Esophagus squamous epithelium (tissue), 5 donors: ENCODE data around the gene ADM. TPM values are rescaled to one million over a fixed set of nuclear protein-coding genes. Genes with fewer than 3 reads are reported as not detected.
A peak's percentile ranks its signal among the peaks of the same experiment; 100 is the strongest.

Experiments
- DNase-seq: peaks from one replicate; lab custom pipeline; 2025; lab: John Stamatoyannopoulos, UW
- H3K27ac ChIP-seq, 4 donors: fragments of 200-600 bp; sonication (generic); one replicate each; pipeline ENCODE4 v1.5.1; 2016 to 2019; ENCODE audit warnings: mild to moderate bottlenecking in 1 of 4
- H3K27me3 ChIP-seq, 4 donors: fragments of 200-600 bp; sonication (generic); 1 replicate in 3 of 4; 2 replicates in 1 of 4; pipeline versions ENCODE4 v1.5.1 to v1.6.0; 2017 to 2021; ENCODE audit warnings: antibody characterized with exemption in 1 of 4
- H3K36me3 ChIP-seq, 3 donors: fragments of 200-600 bp; sonication (generic); one replicate each; pipeline ENCODE4 v1.5.1; 2016 to 2019
- H3K4me1 ChIP-seq, 3 donors: fragments of 200-600 bp; sonication (generic); one replicate each; pipeline ENCODE4 v1.5.1; 2017 to 2019
- H3K4me3 ChIP-seq, 4 donors: fragments of 200-600 bp; sonication (generic); 1 replicate in 3 of 4; 2 replicates in 1 of 4; pipeline ENCODE4 v1.5.1; 2016 to 2019; ENCODE audit warnings: mild to moderate bottlenecking in 2 of 4, moderate library complexity in 1 of 4
- H3K9me3 ChIP-seq, 3 donors: fragments of 200-600 bp; sonication (generic); one replicate each; pipeline ENCODE4 v1.5.1; 2016 to 2019
- CTCF ChIP-seq, 6 experiments: fragments of 450-650 bp in 4 of 6; fragments of 200-600 bp in 2 of 6; sonication (generic) in 2 of 6; IDR thresholded peaks; one replicate each; pipeline ENCODE4 v1.5.1; 2016 to 2019; ENCODE audit warnings: antibody characterized with exemption in 6 of 6, mild to moderate bottlenecking in 4 of 6, moderate library complexity in 4 of 6
- POLR2A ChIP-seq, 4 donors: fragments of 450-650 bp; IDR thresholded peaks; one replicate each; pipeline ENCODE4 v1.6.1; 2017; ENCODE audit warnings: antibody characterized with exemption in 4 of 4, mild to moderate bottlenecking in 4 of 4, moderate library complexity in 3 of 4
- WGBS, 2 donors: methylation state at CpG; one replicate each; pipeline ENCODE4 v1.1.5; 2018; 5-methylcytosine and 5-hydroxymethylcytosine counted together
- intact Hi-C: fragments of 100-400 bp; cut with DNase I; formaldehyde crosslinking; loops from one replicate; pipeline ENCODE4 v1.15.0; 2022
- small RNA-seq, 4 donors: library from RNA; depleted of rRNA; stranded (forward); fragments of <200 nt; gene quantifications; one replicate each; pipeline ENCODE3, GENCODE V24; 2016
- total RNA-seq, 4 donors: library from RNA; depleted of rRNA; stranded (reverse); fragments of >200 nt; gene quantifications; one replicate each; pipeline ENCODE4 v1.1.0, GENCODE V29; 2016
- donor health status: DM: yes; HTN: yes; CAD: no.

The ADM gene
- total RNA-seq, 4 donors from 2014 or later, result 14.3 to 69.6 (median 57.7) TPM

GRCh38 chr11:10355257-10355661 lies 50.4 kb downstream of the ADM start:
- intact Hi-C loops, result no loop called here
- no peak overlapping the region for H3K4me3 ChIP-seq
- TF ChIP-seq POLR2A (IDR thresholded peaks at IDR 0.05) (no peak), CTCF (IDR thresholded peaks at IDR 0.05) (no peak)
- no peaks in the 10 kb centered on the region for H3K27me3 ChIP-seq
- WGBS, 2 donors, result 14 to 21% methylated on average over 2 of the region's 2 CpGs
- no peaks in the 10 kb centered on the region for H3K36me3 ChIP-seq
- peaks cover 0 to 14% (median 11%) of the 10 kb centered on the region in 3 donors for H3K4me1 ChIP-seq
- peak overlapping the region in 1 of 4 donors; percentile 9 for H3K27ac ChIP-seq
- no peak for DNase-seq
- H3K9me3 ChIP-seq, result no peaks in the 10 kb centered on the region

- H3K27me3 ChIP-seq, result no peaks in the 10 kb centered on the region
- H3K27ac ChIP-seq, result no peak overlapping the region
- peaks cover 0 to 13% (median 11%) of the 10 kb centered on the region in 3 donors for H3K4me1 ChIP-seq
- DNase-seq, result no peak
- no peak overlapping the region for H3K4me3 ChIP-seq
- H3K36me3 ChIP-seq, result no peaks in the 10 kb centered on the region
- intact Hi-C loops, result no loop called here
- H3K9me3 ChIP-seq, result no peaks in the 10 kb centered on the region
- TF ChIP-seq POLR2A (IDR thresholded peaks at IDR 0.05) (no peak), CTCF (IDR thresholded peaks at IDR 0.05) (no peak)
Measured at GRCh38 chr11:10356161-10356560, 51.3 kb downstream of the ADM start.

Small RNAs within 50 kb of the gene (small RNA-seq; reads per million reads assigned to genes)
- gene AC080023.2, result 0 reads per million in 4 donors

Other genes starting within 250 kb of the ADM start
- 10 to 100 TPM; 20.6 to 48.6 (median 26.0) TPM for gene SBF2, start 10.9 kb upstream of the ADM start, total RNA-seq
- 10 to 100 TPM in 2 of 4 donors, 1 to 10 TPM in 2; 8.7 to 15.2 (median 9.8) TPM for gene AMPD3, start 150.2 kb downstream of the ADM start, total RNA-seq
- 10 to 100 TPM; 51.7 to 88.4 (median 56.9) TPM for gene RNF141, start 236.1 kb downstream of the ADM start, total RNA-seq